Measurements from ENCODE around the gene RHEB.

The RHEB gene

GRCh38 chr7:151449990-151450389 lies 69.7 kb downstream of the RHEB start:
- no peak overlapping the region for H3K4me3 ChIP-seq (ENCODE audit: low read length)
- TF ChIP-seq ZNF274 (IDR thresholded peaks at IDR 0.05; ENCODE audit: low read depth, low read length), result no peak

- H3K4me3 ChIP-seq (ENCODE audit: low read length), result peak overlapping the region; percentile 34; the same call in 1 of the 2 replicates
- TF ChIP-seq ZNF274 (IDR thresholded peaks at IDR 0.05; ENCODE audit: low read depth, low read length), result no peak
Observed at GRCh38 chr7:151448261-151449252, 71.1 kb downstream of the RHEB start.

GRCh38 chr7:151447901-151448260 lies 71.8 kb downstream of the RHEB start:
- no peak for TF ChIP-seq ZNF274 (IDR thresholded peaks at IDR 0.05; ENCODE audit: low read depth, low read length)
- peak overlapping the region; percentile 34; the same call in 1 of the 2 replicates for H3K4me3 ChIP-seq (ENCODE audit: low read length)

GRCh38 chr7:151447312-151447711 lies 72.4 kb downstream of the RHEB start:
- no peak for TF ChIP-seq ZNF274 (IDR thresholded peaks at IDR 0.05; ENCODE audit: low read depth, low read length)
- no peak overlapping the region for H3K4me3 ChIP-seq (ENCODE audit: low read length)

GRCh38 chr7:151446412-151446811 lies 73.3 kb downstream of the RHEB start:
- no peak for TF ChIP-seq ZNF274 (IDR thresholded peaks at IDR 0.05; ENCODE audit: low read depth, low read length)
- no peak overlapping the region for H3K4me3 ChIP-seq (ENCODE audit: low read length)

- no peak for TF ChIP-seq ZNF274 (IDR thresholded peaks at IDR 0.05; ENCODE audit: low read depth, low read length)
- no peak overlapping the region for H3K4me3 ChIP-seq (ENCODE audit: low read length)
Observed at GRCh38 chr7:151444632-151445031, 75.1 kb downstream of the RHEB start.

GRCh38 chr7:151442776-151443496 lies 76.8 kb downstream of the RHEB start:
- TF ChIP-seq ZNF274 (IDR thresholded peaks at IDR 0.05; ENCODE audit: low read depth, low read length), result no peak
- no peak overlapping the region for H3K4me3 ChIP-seq (ENCODE audit: low read length)

- TF ChIP-seq ZNF274 (IDR thresholded peaks at IDR 0.05; ENCODE audit: low read depth, low read length), result no peak
Observed at GRCh38 chr7:151440799-151441445, 78.8 kb downstream of the RHEB start.

GRCh38 chr7:151439855-151440798 lies 79.6 kb downstream of the RHEB start, which contains the start of gene CRYGN:
Gene CRYGN, minus strand, starts transcription at chr7:151440141. Its CDS starts 224 bp downstream, at chr7:151439917.
- no peak for TF ChIP-seq ZNF274 (IDR thresholded peaks at IDR 0.05; ENCODE audit: low read depth, low read length)
- no peak within 1 kb of the TSS for H3K4me3 ChIP-seq (ENCODE audit: low read length)

More at GRCh38 chr7:151440799-151441445, 78.8 kb downstream of the RHEB start:
- H3K4me3 ChIP-seq (ENCODE audit: low read length), result no peak overlapping the region

- H3K4me3 ChIP-seq (ENCODE audit: low read length), result no peak overlapping the region
- no peak for TF ChIP-seq ZNF274 (IDR thresholded peaks at IDR 0.05; ENCODE audit: low read depth, low read length)
Observed at GRCh38 chr7:151438864-151439601, 80.7 kb downstream of the RHEB start.

- TF ChIP-seq ZNF274 (IDR thresholded peaks at IDR 0.05; ENCODE audit: low read depth, low read length), result no peak
Observed at GRCh38 chr7:151437866-151438516, 81.7 kb downstream of the RHEB start.

GRCh38 chr7:151437159-151437553 lies 82.5 kb downstream of the RHEB start:
- H3K4me3 ChIP-seq (ENCODE audit: low read length), result no peak overlapping the region
- no peak for TF ChIP-seq ZNF274 (IDR thresholded peaks at IDR 0.05; ENCODE audit: low read depth, low read length)

More at GRCh38 chr7:151437866-151438516, 81.7 kb downstream of the RHEB start:
- no peak overlapping the region for H3K4me3 ChIP-seq (ENCODE audit: low read length)
